ENCODE measurements around the gene MAST4. TPM values are rescaled to one million over a fixed set of nuclear protein-coding genes. Genes with fewer than 3 reads are reported as not detected.

Gene MAST4
- total and polyA plus RNA-seq, 4 donors, result 3.7 to 9.5 (median 6.5) TPM

GRCh38 chr5:66741394-66741793 is 145.2 kb downstream of the MAST4 start (continued):
- no peak for TF ChIP-seq REST (IDR thresholded peaks at IDR 0.05)
- TF ChIP-seq EGR1 (IDR thresholded peaks at IDR 0.05; ENCODE audit: low read depth in 2 of 2), result no peak
- no peak for TF ChIP-seq ZBTB33 (IDR thresholded peaks at IDR 0.05)
- TF ChIP-seq RAD21 (IDR thresholded peaks at IDR 0.05), result no peak
- no peak for TF ChIP-seq RXRA (IDR thresholded peaks at IDR 0.05)
- no peak for TF ChIP-seq MAX (IDR thresholded peaks at IDR 0.05)

- Histone ChIP-seq H3K4me3 (ENCODE audit: low read depth in 1 of 3, low read length in 3 of 3) (no peak overlapping the region), H3K27ac (ENCODE audit: low read depth in 1 of 2, low read length in 2 of 2) (no peak overlapping the region), H3K9ac (ENCODE audit: low read depth in 1 of 2, low read length in 2 of 2) (no peak overlapping the region), H3K4me1 (ENCODE audit: control insufficient read depth in 4 of 4, insufficient read depth in 4 of 4, low read length in 3 of 4) (peaks cover 1 to 6% (median 2%) of the 10 kb centered on the region in 4 donors), H3K36me3 (ENCODE audit: control insufficient read depth in 4 of 4, insufficient read depth in 3 of 4, low read depth in 1 of 4, low read length in 3 of 4) (no peaks in the 10 kb centered on the region), H3K27me3 (ENCODE audit: control insufficient read depth in 4 of 4, insufficient read depth in 4 of 4, low read length in 3 of 4) (no peaks in the 10 kb centered on the region), H3K9me3 (ENCODE audit: control insufficient read depth in 4 of 4, low read length in 3 of 4) (no peaks in the 10 kb centered on the region)
- TF ChIP-seq FOXA1 (IDR thresholded peaks at IDR 0.05), result no peak
- peak; percentile 30 for TF ChIP-seq CTCF (IDR thresholded peaks at IDR 0.05; ENCODE audit: low read depth, low read length, missing input control)
- TF ChIP-seq RAD21 (IDR thresholded peaks at IDR 0.05), result peak; percentile 19 to 38
- WGBS, result 72% methylated on average over 15 of the region's 15 CpGs
- no peak for DNase-seq (ENCODE audit: low spot score)
Measured at GRCh38 chr5:66742083-66742895, 146.1 kb downstream of the MAST4 start.

- Histone ChIP-seq H3K27ac (ENCODE audit: low read depth in 1 of 2, low read length in 2 of 2) (no peak overlapping the region), H3K4me3 (ENCODE audit: low read depth in 1 of 3, low read length in 3 of 3) (no peak overlapping the region), H3K9ac (ENCODE audit: low read depth in 1 of 2, low read length in 2 of 2) (no peak overlapping the region), H3K36me3 (ENCODE audit: control insufficient read depth in 4 of 4, insufficient read depth in 3 of 4, low read depth in 1 of 4, low read length in 3 of 4) (no peaks in the 10 kb centered on the region), H3K4me1 (ENCODE audit: control insufficient read depth in 4 of 4, insufficient read depth in 4 of 4, low read length in 3 of 4) (peaks cover 1 to 6% (median 2%) of the 10 kb centered on the region in 4 donors), H3K27me3 (ENCODE audit: control insufficient read depth in 4 of 4, insufficient read depth in 4 of 4, low read length in 3 of 4) (no peaks in the 10 kb centered on the region), H3K9me3 (ENCODE audit: control insufficient read depth in 4 of 4, low read length in 3 of 4) (no peaks in the 10 kb centered on the region)
- TF ChIP-seq NR2F2 (IDR thresholded peaks at IDR 0.05), result no peak
- TF ChIP-seq RXRA (IDR thresholded peaks at IDR 0.05), result peak in 1 of 2 donors; percentile 7
- no peak for DNase-seq (ENCODE audit: low spot score)
- WGBS, result 82% methylated on average over 5 of the region's 5 CpGs
Measured at GRCh38 chr5:66742896-66743247, 146.7 kb downstream of the MAST4 start.

All from liver (tissue), 9 donors.